Activated B cell treated with CpG ODN at 0.5 μM for 24 hours (primary cell): Measurements from ENCODE around the gene TBC1D9. TPM values are rescaled to one million over a fixed set of nuclear protein-coding genes. Genes with fewer than 3 reads are reported as not detected.
"Not testable (repeated sequence)": the region's sequence is repeated elsewhere in the genome, so short reads cannot be mapped to it uniquely, and the experiment has no call there.

Experiments used
- ATAC-seq: fragments of 200-7000 bp; cut with Tn5 transposase; one replicate; pipeline ENCODE4 v1.10.0; 2021; ENCODE audit warnings: low read depth, mild to moderate bottlenecking, moderate library complexity
- CTCF ChIA-PET: fragments of 350-600 bp; sonication (Branson Sonifier 250); formaldehyde crosslinking; loops from one replicate; lab custom pipeline; 2021; ENCODE audit warnings: antibody characterized with exemption; lab: Charles Lee
- POLR2A ChIA-PET: fragments of 350-600 bp; sonication (Branson Sonifier 250); formaldehyde crosslinking; loops from one replicate; lab custom pipeline; 2021; ENCODE audit warnings: antibody characterized with exemption; lab: Charles Lee
- DNase-seq: peaks from one replicate; pipeline ENCODE4 v3.0.0; 2022
- H3K27ac Mint-ChIP-seq: one replicate; pipeline ENCODE4 v1.8.0; 2020; ENCODE audit warnings: mixed read lengths
- H3K27me3 Mint-ChIP-seq: one replicate; pipeline ENCODE4 v1.8.0; 2021; ENCODE audit warnings: mixed read lengths
- H3K36me3 Mint-ChIP-seq: one replicate; pipeline ENCODE4 v1.8.0; 2021; ENCODE audit warnings: low read depth, mixed read lengths
- H3K4me1 Mint-ChIP-seq: one replicate; pipeline ENCODE4 v1.8.0; 2021; ENCODE audit warnings: mixed read lengths
- H3K4me3 Mint-ChIP-seq: one replicate; pipeline ENCODE4 v1.8.0; 2020; ENCODE audit warnings: mild to moderate bottlenecking, mixed read lengths
- H3K9me3 Mint-ChIP-seq: one replicate; pipeline ENCODE4 v1.8.0; 2020; ENCODE audit warnings: mixed read lengths
- CTCF ChIP-seq: fragments of 200-600 bp; IDR thresholded peaks from one replicate; pipeline ENCODE4 v1.8.0; 2022; ENCODE audit warnings: antibody characterized with exemption, mild to moderate bottlenecking
- intact Hi-C: fragments of 100-400 bp; cut with micrococcal nuclease; formaldehyde crosslinking; loops from one replicate; pipeline ENCODE4 v1.15.1; 2024
- total RNA-seq: library from RNA; stranded (reverse); gene quantifications from 2 replicates; pipeline ENCODE4 v1.2.3, GENCODE V29; 2022

TBC1D9 gene
- total RNA-seq, 1 donor from 2014 or later, result 46.0 TPM

GRCh38 chr4:140799686-140800225 lies 43.6 kb upstream of the TBC1D9 start:
- POLR2A ChIA-PET, result interaction anchor here (0.6 to 10.2 kb wide), 6 partner anchors 8 to 57 kb away, joined by 5 to 150 read pairs (median 8); partner anchors contain the start of gene TBC1D9
- H3K27ac Mint-ChIP-seq, result peak overlapping the region; percentile 57
- no peaks in the 10 kb centered on the region for H3K36me3 Mint-ChIP-seq
- peaks cover 83% of the 10 kb centered on the region for H3K4me1 Mint-ChIP-seq
- ATAC-seq, result no peak
- CTCF ChIA-PET, result interaction anchor here (1.0 to 1.5 kb wide), 2 partner anchors 9 to 43 kb away, joined by 3 to 6 read pairs; partner anchors contain the start of gene TBC1D9
- no peak overlapping the region for H3K4me3 Mint-ChIP-seq
- H3K27me3 Mint-ChIP-seq, result no peaks in the 10 kb centered on the region
- intact Hi-C loops, result loop anchor here (1.0 to 10.0 kb wide), 2 partner anchors 8 to 1785 kb away; partner anchors contain the start of gene NOCT
- peaks cover 3% of the 10 kb centered on the region for H3K9me3 Mint-ChIP-seq
- TF ChIP-seq CTCF, result no peak
- no peak for DNase-seq

- H3K4me1 Mint-ChIP-seq, result peaks cover 85% of the 10 kb centered on the region
- peak overlapping the region; percentile 59 for H3K27ac Mint-ChIP-seq
Observed at GRCh38 chr4:140793291-140793690, 37.1 kb upstream of the TBC1D9 start.

GRCh38 chr4:140790765-140791164 lies 34.6 kb upstream of the TBC1D9 start:
- peak overlapping the region; percentile 71 for H3K27ac Mint-ChIP-seq
- POLR2A ChIA-PET, result interaction anchor here (0.6 to 6.0 kb wide), 20 partner anchors 8 to 266 kb away, joined by 3 to 150 read pairs (median 6); partner anchors contain the start of genes ELMOD2 and TBC1D9
- peak overlapping the region; percentile 48 for H3K4me3 Mint-ChIP-seq
- no peaks in the 10 kb centered on the region for H3K9me3 Mint-ChIP-seq
- H3K4me1 Mint-ChIP-seq, result peaks cover 76% of the 10 kb centered on the region
- ATAC-seq (peak; percentile 93), DNase-seq (peak; percentile 67)
- CTCF ChIA-PET, result interaction anchor here (0.6 to 3.1 kb wide), 12 partner anchors 10 to 75 kb away, joined by 3 to 18 read pairs (median 5); partner anchors contain the start of gene TBC1D9
- no peak for TF ChIP-seq CTCF
- H3K36me3 Mint-ChIP-seq, result peaks cover 1% of the 10 kb centered on the region
- intact Hi-C loops, result loop anchor here (1.0 to 2.0 kb wide), 8 partner anchors 10 to 69 kb away; no protein-coding TSS in a partner anchor
- H3K27me3 Mint-ChIP-seq, result no peaks in the 10 kb centered on the region

More at GRCh38 chr4:140793291-140793690, 37.1 kb upstream of the TBC1D9 start:
- POLR2A ChIA-PET, result interaction anchor here (0.6 to 5.3 kb wide), 4 partner anchors 10 to 73 kb away, joined by 4 to 150 read pairs (median 5); partner anchors contain the start of gene TBC1D9
- ATAC-seq (no peak), DNase-seq (no peak)
- CTCF ChIA-PET, result no interaction called here
- Mint-ChIP-seq H3K27me3 (no peaks in the 10 kb centered on the region), H3K36me3 (peaks cover 1% of the 10 kb centered on the region), H3K4me3 (no peak overlapping the region), H3K9me3 (no peaks in the 10 kb centered on the region)
- no peak for TF ChIP-seq CTCF
- intact Hi-C loops, result no loop called here

GRCh38 chr4:140790171-140790570 lies 34.0 kb upstream of the TBC1D9 start:
- POLR2A ChIA-PET, result interaction anchor here (0.7 to 6.0 kb wide), 17 partner anchors 13 to 266 kb away, joined by 3 to 150 read pairs (median 8); partner anchors contain the start of gene TBC1D9
- DNase-seq, result no peak
- TF ChIP-seq CTCF, result no peak

GRCh38 chr4:140789759-140790158 lies 33.6 kb upstream of the TBC1D9 start:
- no peak for ATAC-seq
- Mint-ChIP-seq H3K27me3 (no peaks in the 10 kb centered on the region), H3K36me3 (peaks cover 1% of the 10 kb centered on the region), H3K4me1 (peaks cover 71% of the 10 kb centered on the region), H3K4me3 (peak overlapping the region; percentile 48), H3K27ac (peak overlapping the region; percentile 71), H3K9me3 (no peaks in the 10 kb centered on the region)
- DNase-seq, result no peak
- CTCF ChIA-PET, result interaction anchor here (2.6 to 3.1 kb wide), 2 partner anchors 18 to 33 kb away, joined by 15 to 18 read pairs; partner anchors contain the start of gene TBC1D9
- POLR2A ChIA-PET, result interaction anchor here (0.7 to 6.0 kb wide), 14 partner anchors 14 to 265 kb away, joined by 3 to 150 read pairs (median 10); partner anchors contain the start of gene TBC1D9
- intact Hi-C loops, result loop anchor here (1.0 to 2.0 kb wide), 5 partner anchors 15 to 68 kb away; no protein-coding TSS in a partner anchor
- TF ChIP-seq CTCF, result no peak

More at GRCh38 chr4:140790171-140790570, 34.0 kb upstream of the TBC1D9 start:
- peak overlapping the region; percentile 48 for H3K4me3 Mint-ChIP-seq
- peak; percentile 13 for ATAC-seq
- H3K27me3 Mint-ChIP-seq, result no peaks in the 10 kb centered on the region
- intact Hi-C loops, result loop anchor here (1.0 to 2.0 kb wide), 5 partner anchors 15 to 69 kb away; no protein-coding TSS in a partner anchor
- peaks cover 74% of the 10 kb centered on the region for H3K4me1 Mint-ChIP-seq
- H3K27ac Mint-ChIP-seq, result peak overlapping the region; percentile 71
- CTCF ChIA-PET, result interaction anchor here (0.8 to 3.1 kb wide), 7 partner anchors 12 to 69 kb away, joined by 3 to 18 read pairs (median 6); partner anchors contain the start of gene TBC1D9
- H3K9me3 Mint-ChIP-seq, result no peaks in the 10 kb centered on the region
- H3K36me3 Mint-ChIP-seq, result peaks cover 1% of the 10 kb centered on the region

- H3K36me3 Mint-ChIP-seq, CTCF ChIA-PET, ATAC-seq, intact Hi-C loops, DNase-seq, H3K27ac Mint-ChIP-seq, H3K9me3 Mint-ChIP-seq, H3K27me3 Mint-ChIP-seq, H3K4me3 Mint-ChIP-seq: not testable (repeated sequence)
- peaks cover 17% of the 10 kb centered on the region for H3K4me1 Mint-ChIP-seq
- POLR2A ChIA-PET, result interaction anchor here (1.2 kb wide), 1 partner anchor 8 kb away, joined by 3 read pairs; no protein-coding TSS in a partner anchor
Observed at GRCh38 chr4:140782787-140783186, 26.6 kb upstream of the TBC1D9 start.
